GM18873 (cell line): Measurements from ENCODE around the gene PPP1R8.
"Not testable (repeated sequence)": the region's sequence is repeated elsewhere in the genome, so short reads cannot be mapped to it uniquely, and the experiment has no call there.

Experiments
- ATAC-seq: cut with Tn5 transposase; IDR thresholded peaks from one replicate; pipeline ENCODE4 v1.9.1; 2021; ENCODE audit warnings: mild to moderate bottlenecking, moderate library complexity, moderate number of reproducible peaks; ENCODE audit not compliant: unreplicated experiment, low FRiP score

Gene PPP1R8

DNA sequence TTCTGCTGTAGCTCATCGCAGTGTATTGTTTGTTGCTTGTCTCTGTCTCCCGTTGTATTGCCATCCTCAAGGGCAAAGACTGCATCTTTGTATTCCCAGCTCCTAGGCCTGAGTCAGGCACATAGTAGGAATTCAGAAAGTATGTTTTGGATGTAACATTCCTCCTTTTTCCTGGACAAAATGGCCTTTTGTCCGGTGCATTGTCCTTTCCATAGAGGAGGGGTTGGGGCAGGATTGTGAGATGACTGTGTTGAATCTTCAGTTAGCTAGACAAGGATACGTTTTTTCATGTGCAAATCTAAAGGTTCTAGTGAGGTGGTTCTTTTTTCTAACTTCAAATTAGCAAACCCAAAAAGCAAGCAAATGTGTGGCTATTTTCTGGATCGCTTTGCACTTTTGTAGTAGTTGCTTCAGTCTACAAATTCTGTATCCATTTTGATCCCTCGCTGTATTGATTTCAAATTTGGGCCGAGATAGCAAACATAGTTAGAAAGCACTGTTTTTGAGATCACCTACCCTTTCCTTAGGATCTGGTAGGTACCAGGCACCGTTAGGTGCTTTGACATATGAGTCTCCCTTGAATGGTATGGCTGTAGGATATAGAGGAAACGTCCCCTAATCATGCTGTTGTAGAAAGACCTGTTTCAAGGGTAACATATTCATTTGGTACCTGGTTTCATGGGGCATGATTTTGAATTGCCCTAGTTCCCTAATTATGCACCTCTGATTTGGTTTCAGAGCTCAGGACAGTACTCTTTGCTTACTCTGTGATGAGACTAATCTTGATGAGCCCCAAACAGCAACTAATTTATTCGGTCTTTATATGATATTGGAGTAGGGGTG is 1.2 kb downstream of the PPP1R8 start:
- no peak for ATAC-seq

DNA sequence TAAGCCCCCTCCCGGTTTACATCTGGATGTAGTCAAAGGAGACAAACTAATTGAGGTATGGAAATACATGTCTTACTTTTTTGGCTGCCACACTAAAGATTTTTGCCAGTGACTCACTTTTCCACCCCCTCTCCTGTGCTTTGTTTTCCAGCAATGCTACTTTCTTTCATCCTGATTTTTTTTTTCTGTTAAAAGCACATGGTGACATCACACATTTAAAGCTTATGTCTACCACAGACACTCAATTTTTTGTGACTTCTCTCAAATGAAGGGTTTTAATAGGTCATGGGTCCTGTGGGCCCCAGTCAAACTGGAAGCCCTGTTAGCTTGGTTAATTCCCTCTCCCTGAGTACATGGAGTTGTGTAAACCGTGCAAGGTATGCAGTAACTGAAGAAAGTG is 2.2 kb downstream of the PPP1R8 start:
- ATAC-seq: no peak

GRCh38 chr1:27833470-27833869 is 2.9 kb downstream of the PPP1R8 start:
- no peak for ATAC-seq

GRCh38 chr1:27835046-27835445 is 4.5 kb downstream of the PPP1R8 start:
- ATAC-seq: no peak

- no peak for ATAC-seq
Observed at GRCh38 chr1:27835501-27835900, 4.9 kb downstream of the PPP1R8 start.

DNA sequence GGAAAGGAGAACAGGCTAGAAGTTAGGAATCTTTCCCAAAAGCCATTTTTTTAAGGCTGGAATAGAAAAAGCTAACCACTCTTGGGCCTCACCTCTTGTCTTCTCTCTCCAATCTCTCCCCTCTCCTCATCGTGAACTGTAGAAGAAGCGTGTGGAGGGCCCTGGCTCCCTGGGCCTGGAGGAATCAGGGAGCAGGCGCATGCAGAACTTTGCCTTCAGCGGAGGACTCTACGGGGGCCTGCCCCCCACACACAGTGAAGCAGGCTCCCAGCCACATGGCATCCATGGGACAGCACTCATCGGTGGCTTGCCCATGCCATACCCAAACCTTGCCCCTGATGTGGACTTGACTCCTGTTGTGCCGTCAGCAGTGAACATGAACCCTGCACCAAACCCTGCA is 19.4 kb downstream of the PPP1R8 start:
- ATAC-seq: no peak

GRCh38 chr1:27855085-27855484 is 24.5 kb downstream of the PPP1R8 start:
- ATAC-seq: no peak

DNA sequence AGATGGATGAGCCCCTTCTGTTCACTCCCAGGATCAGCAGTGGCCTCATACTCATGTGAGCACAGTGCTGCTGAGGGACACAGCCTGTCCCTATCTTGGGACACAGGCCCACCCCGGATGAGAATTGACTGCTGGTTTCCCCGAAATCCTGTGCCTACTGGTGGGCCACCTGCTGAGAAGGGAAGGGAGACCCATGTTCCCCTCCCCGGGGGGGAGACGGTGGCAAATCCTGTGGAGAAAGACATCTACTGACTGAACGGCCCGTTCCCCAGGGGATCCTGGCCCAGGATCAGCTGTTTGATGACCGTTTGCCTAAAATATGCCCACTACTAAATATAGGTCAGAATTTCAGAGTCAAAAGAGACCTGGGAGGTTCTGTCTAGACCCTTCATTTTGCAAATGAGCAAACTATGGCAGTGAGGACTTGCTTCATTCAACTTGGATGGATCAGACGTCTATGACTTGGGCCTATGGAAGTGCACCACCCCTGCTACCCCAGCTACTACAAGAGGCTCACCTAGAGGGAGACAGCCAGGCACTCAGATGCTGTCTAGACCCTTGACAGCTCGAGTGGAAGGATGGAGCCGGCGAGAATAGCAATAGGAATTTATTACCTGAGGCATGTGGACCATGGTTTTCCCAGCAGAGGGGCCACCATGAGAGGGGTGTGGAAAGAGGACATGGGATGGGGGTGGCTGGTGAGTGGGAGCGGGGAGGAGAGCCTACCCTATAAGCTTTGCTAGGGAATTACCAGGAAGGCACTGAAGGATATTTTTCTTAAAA is 26.2 kb downstream of the PPP1R8 start:
- no peak for ATAC-seq

- not testable (repeated sequence) for ATAC-seq
Observed at GRCh38 chr1:27857552-27857951, 27.0 kb downstream of the PPP1R8 start.

DNA sequence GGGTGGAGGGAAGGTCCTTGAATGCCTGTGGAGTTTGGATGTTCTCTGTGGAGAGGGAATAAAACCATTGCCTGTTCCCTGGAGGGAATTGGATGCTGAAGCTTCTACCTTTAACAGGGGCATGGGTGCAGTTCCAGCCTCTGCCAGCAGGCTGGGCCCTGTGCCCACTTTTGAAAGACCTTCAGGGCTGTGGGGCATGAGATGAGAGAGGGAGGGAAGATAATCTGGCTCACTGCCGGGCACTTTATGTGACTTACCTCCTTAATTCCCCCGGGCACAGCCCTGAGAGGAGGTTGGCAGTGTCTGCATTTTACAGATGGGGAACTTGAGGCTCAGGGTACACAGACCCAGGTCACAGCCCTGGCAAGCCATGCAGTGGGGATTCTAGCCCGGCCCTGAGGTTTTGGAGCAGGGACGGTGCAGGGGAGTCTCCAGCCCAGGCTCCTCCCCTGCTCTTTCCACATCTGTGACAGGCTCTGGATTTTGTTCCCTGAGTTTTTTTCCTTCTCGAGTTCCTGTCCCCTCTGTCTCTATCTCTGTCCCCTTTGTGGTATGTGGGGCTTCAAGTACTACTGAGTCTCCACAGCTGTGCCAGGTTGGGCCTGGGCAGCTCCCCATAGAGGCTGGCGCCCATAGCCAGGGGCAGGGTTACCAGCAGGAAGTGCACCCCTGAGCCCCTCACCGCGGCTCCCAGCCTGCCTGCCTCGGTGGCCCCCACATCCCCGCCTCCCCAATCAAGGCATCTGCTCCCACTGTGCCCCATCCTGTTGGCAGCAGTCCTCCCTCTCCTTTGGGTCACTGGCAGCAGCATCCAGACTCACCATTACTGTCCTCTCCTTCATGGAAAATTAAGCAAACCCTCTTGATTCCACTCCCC is 27.7 kb downstream of the PPP1R8 start:
- ATAC-seq: no peak

GRCh38 chr1:27858949-27859576 is 28.5 kb downstream of the PPP1R8 start:
- no peak for ATAC-seq

DNA sequence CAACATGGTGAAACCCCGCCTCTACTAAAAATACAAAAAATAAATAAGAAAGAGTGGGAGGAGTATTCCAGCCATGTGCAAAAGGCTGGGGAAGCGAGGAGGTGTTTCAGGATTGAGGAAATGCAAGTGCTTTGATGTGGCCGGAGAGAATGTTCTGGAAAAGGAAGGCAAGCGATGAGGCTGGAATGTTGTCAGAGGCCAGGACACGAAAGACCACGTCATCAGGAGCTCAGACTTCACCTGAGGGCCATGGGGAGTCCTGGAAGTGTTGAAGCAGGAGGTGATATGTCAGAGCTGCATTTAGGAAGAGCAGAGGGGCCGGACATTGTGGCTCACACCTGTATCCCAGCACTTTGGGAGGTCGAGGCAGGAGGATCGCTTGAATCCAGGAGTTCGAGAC is 30.9 kb downstream of the PPP1R8 start:
- no peak for ATAC-seq

DNA sequence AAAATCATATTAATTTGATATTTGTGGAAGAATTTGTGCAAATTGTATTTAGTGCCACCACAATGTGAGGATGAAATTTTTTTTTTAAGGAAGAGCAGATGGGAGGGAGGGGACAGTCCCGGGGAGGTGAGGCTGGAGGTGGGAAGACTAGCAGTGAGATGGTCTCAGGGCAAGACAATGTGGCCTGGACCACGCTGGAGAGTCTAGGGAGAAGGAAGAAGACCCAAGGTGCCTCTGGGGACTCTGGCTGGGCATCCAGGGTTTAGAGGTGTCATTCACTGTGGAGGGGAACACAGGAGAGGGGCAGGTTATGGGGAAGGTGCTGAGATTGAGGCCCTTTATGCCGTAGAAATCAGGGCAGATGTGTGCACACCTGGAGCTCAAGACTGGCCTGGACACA is 31.4 kb downstream of the PPP1R8 start:
- ATAC-seq: no peak

- no peak for ATAC-seq
Observed at GRCh38 chr1:27862671-27863537, 32.3 kb downstream of the PPP1R8 start.

GRCh38 chr1:27863538-27863915 is 32.9 kb downstream of the PPP1R8 start:
- no peak for ATAC-seq

GRCh38 chr1:27864264-27864895 is 33.8 kb downstream of the PPP1R8 start:
- no peak for ATAC-seq

DNA sequence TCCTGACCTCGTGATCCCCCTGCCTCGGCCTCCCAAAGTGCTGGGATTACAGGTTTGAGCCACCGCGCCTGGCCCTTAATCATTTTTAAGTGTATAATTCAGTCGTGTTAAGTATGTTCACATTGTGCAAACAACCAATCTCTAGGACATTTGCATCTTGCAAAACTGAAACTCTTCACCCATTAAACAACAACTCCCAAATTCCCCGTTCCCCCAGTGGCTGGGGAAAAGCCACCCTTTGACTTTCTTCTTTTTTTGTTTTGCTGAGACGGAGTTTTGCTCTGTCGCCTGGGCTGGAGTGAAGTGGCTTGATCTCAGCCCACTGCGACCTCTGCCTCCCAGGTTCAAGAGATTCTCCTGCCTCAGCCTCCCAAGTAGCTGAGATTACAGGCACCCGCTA is 35.2 kb downstream of the PPP1R8 start:
- no peak for ATAC-seq

GRCh38 chr1:27868556-27868931 is 38.0 kb downstream of the PPP1R8 start:
- ATAC-seq: no peak
